Germinal center (tissue), 1 donor: Measurements from ENCODE around the gene TIAM2.
"Not testable (repeated sequence)": the region's sequence is repeated elsewhere in the genome, so short reads cannot be mapped to it uniquely, and the experiment has no call there.

ENCODE experiments used
- DNase-seq: peaks from one replicate; pipeline ENCODE4 v3.0.0; 2012; ENCODE audit warnings: mixed read lengths, low spot score

Gene TIAM2

GRCh38 chr6:155200012-155200411 is 204.9 kb downstream of the TIAM2 start:
- DNase-seq = no peak

GRCh38 chr6:155201461-155202226 is 206.5 kb downstream of the TIAM2 start:
- DNase-seq = no peak

GRCh38 chr6:155207223-155207622 is 212.1 kb downstream of the TIAM2 start:
- DNase-seq = no peak

- no peak for DNase-seq
Observed at GRCh38 chr6:155212106-155212505, 217.0 kb downstream of the TIAM2 start.

- DNase-seq = no peak
Observed at GRCh38 chr6:155212616-155213380, 217.7 kb downstream of the TIAM2 start.

GRCh38 chr6:155213611-155214372 is 218.7 kb downstream of the TIAM2 start:
- no peak for DNase-seq

GRCh38 chr6:155215906-155216305 is 220.8 kb downstream of the TIAM2 start:
- no peak for DNase-seq

GRCh38 chr6:155216312-155217046 is 221.4 kb downstream of the TIAM2 start:
- DNase-seq = no peak

- not testable (repeated sequence) for DNase-seq
Observed at GRCh38 chr6:155218711-155219110, 223.6 kb downstream of the TIAM2 start.

GRCh38 chr6:155219299-155219698 is 224.2 kb downstream of the TIAM2 start:
- DNase-seq = no peak

- no peak for DNase-seq
Observed at GRCh38 chr6:155219858-155220301, 224.8 kb downstream of the TIAM2 start.

- DNase-seq = no peak
Observed at GRCh38 chr6:155221086-155221485, 226.0 kb downstream of the TIAM2 start.

GRCh38 chr6:155222506-155222905 is 227.4 kb downstream of the TIAM2 start:
- no peak for DNase-seq

GRCh38 chr6:155223646-155224451 is 228.7 kb downstream of the TIAM2 start:
- no peak for DNase-seq

- no peak for DNase-seq
Observed at GRCh38 chr6:155224618-155225017, 229.5 kb downstream of the TIAM2 start.

GRCh38 chr6:155227046-155227445 is 231.9 kb downstream of the TIAM2 start:
- no peak for DNase-seq

- no peak for DNase-seq
Observed at GRCh38 chr6:155228546-155229166, 233.5 kb downstream of the TIAM2 start.

- not testable (repeated sequence) for DNase-seq
Observed at GRCh38 chr6:155230975-155231374, 235.9 kb downstream of the TIAM2 start.

GRCh38 chr6:155232848-155233247 is 237.7 kb downstream of the TIAM2 start:
- no peak for DNase-seq

GRCh38 chr6:155234167-155234566 is 239.1 kb downstream of the TIAM2 start:
- no peak for DNase-seq

- DNase-seq = no peak
Observed at GRCh38 chr6:155234687-155235086, 239.6 kb downstream of the TIAM2 start.
